GM23338 (cell line): ENCODE measurements around the gene MITF. TPM values are rescaled to one million over a fixed set of nuclear protein-coding genes. Genes with fewer than 3 reads are reported as not detected.

Source experiments
- polyA plus RNA-seq: library from polyadenylated mRNA; unstranded; fragments of >200 nt; fragmentation: Nextera tagmentation; extraction: Ambion mirVana; gene quantifications from 2 replicates; pipeline ENCODE4 v1.2.1, GENCODE V29; 2016
- small RNA-seq: library from RNA; depleted of rRNA; stranded (forward); fragments of <200 nt; gene quantifications from one replicate; pipeline ENCODE3, GENCODE V24; 2014; ENCODE audit warnings: low replicate concordance
- total RNA-seq: library from RNA; depleted of rRNA; stranded (reverse); fragments of >200 nt; shearing (Covaris generic); gene quantifications from 2 replicates; pipeline ENCODE4 v1.2.3, GENCODE V29; 2014

Gene MITF
- total and polyA plus RNA-seq, 2 experiments from 2014 or later, result 1.9 to 2.4 TPM

Small RNA genes within 50 kb of the gene (small RNA-seq; reads per million reads assigned to genes)
- not detected for gene RN7SL418P
